A549 (cell line): ENCODE measurements around the gene SERPINE1. TPM values are rescaled to one million over a fixed set of nuclear protein-coding genes. Genes with fewer than 3 reads are reported as not detected.

Experiments used
- ATAC-seq, 2 experiments: fragments of 200-7000 bp in 1 of 2; fragments of >200 bp in 1 of 2; cut with Nextera tagmentation in 1 of 2; cut with Tn5 transposase in 1 of 2; 3 replicates each; pipeline versions ENCODE4 v1.8.0 to v1.9.1; 2018 to 2020; ENCODE audit warnings: mild to moderate bottlenecking in 1 of 2, moderate library complexity in 1 of 2
- CTCF ChIA-PET: fragments of 300-600 bp; sonication (Branson Sonifier 250); formaldehyde crosslinking; extraction: SDS; loops from one replicate; lab custom pipeline; 2021; ENCODE audit warnings: antibody characterized with exemption, inconsistent platforms; lab: Yijun Ruan, JAX
- POLR2A ChIA-PET: fragments of 350-600 bp; formaldehyde crosslinking; extraction: SDS; loops from one replicate; lab custom pipeline; 2021; ENCODE audit warnings: antibody characterized with exemption, inconsistent platforms; lab: Yijun Ruan, JAX
- DNase-seq, 2 experiments: peaks; one replicate each; pipeline versions ENCODE4 v3.0.0 to v3.0.0-alpha.2; 2011 to 2016; ENCODE audit warnings: low read depth in 1 of 2, low spot score in 1 of 2
- FAIRE-seq: peaks from 2 replicates; lab custom pipeline; 2011; peaks lifted over from hg19 to GRCh38; lab: Jason Lieb, UNC
- H3K27ac ChIP-seq, 2 experiments: fragments of >200 bp; sonication (Bioruptor Twin); formaldehyde crosslinking; 3 replicates each; pipeline ENCODE4 v1.5.1; 2016 to 2017
- H3K4me1 ChIP-seq: fragments of >200 bp; sonication (Bioruptor Twin); formaldehyde crosslinking; 3 replicates; pipeline ENCODE4 v1.6.1; 2016
- H3K4me2 ChIP-seq: fragments of >200 bp; sonication (Bioruptor Twin); formaldehyde crosslinking; 3 replicates; pipeline ENCODE4 v1.6.1; 2016
- H3K4me3 ChIP-seq: fragments of >200 bp; sonication (Bioruptor Twin); formaldehyde crosslinking; 3 replicates; pipeline ENCODE4 v1.5.1; 2016
- H3K9me3 ChIP-seq: fragments of >200 bp; sonication (Bioruptor Twin); formaldehyde crosslinking; 3 replicates; pipeline ENCODE4 v1.6.1; 2016
- ATOH8 ChIP-seq: fragments of 250-450 bp; sonication (Bioruptor Pico); IDR thresholded peaks from 2 replicates; pipeline ENCODE4 v1.5.0; 2020; ENCODE audit warnings: low read depth, mild to moderate bottlenecking, moderate library complexity
- BCL3 ChIP-seq: fragments of >200 bp; sonication (Bioruptor Twin); formaldehyde crosslinking; IDR thresholded peaks from 3 replicates; pipeline ENCODE4 v1.6.1; 2016
- BHLHE40 ChIP-seq: IDR thresholded peaks from 2 replicates; pipeline ENCODE4 v1.6.1; 2012; ENCODE audit warnings: low read depth, low read length, inconsistent platforms
- CBX8 ChIP-seq: fragments of 200-600 bp; sonication (generic); IDR thresholded peaks from 2 replicates; pipeline ENCODE4 v1.6.1; 2016
- CEBPB ChIP-seq, 2 experiments: fragments of >200 bp in 1 of 2; sonication (Bioruptor Twin) in 1 of 2; formaldehyde crosslinking in 1 of 2; IDR thresholded peaks; 2 replicates each; pipeline ENCODE4 v1.6.1; 2012 to 2016
- CHD2 ChIP-seq: fragments of 150-350 bp; IDR thresholded peaks from 2 replicates; pipeline ENCODE4 v1.6.1; 2014; ENCODE audit warnings: low read length; ENCODE audit not compliant: partially characterized antibody
- E2F6 ChIP-seq: IDR thresholded peaks from 2 replicates; pipeline ENCODE4 v1.6.1; 2012; ENCODE audit warnings: low read depth, borderline replicate concordance
- EHMT2 ChIP-seq: fragments of 200-600 bp; sonication (generic); IDR thresholded peaks from 2 replicates; pipeline ENCODE4 v1.6.1; 2016; ENCODE audit warnings: antibody characterized with exemption, low read depth, mild to moderate bottlenecking, moderate library complexity
- ESRRA ChIP-seq: fragments of 150-350 bp; IDR thresholded peaks from 2 replicates; pipeline ENCODE4 v1.6.1; 2014; ENCODE audit warnings: mild to moderate bottlenecking, low read length, borderline replicate concordance
- FOSB ChIP-seq: fragments of 250-450 bp; sonication (Bioruptor Pico); IDR thresholded peaks from 2 replicates; pipeline ENCODE4 v1.5.0; 2020; ENCODE audit warnings: mild to moderate bottlenecking, moderate library complexity
- FOSL2 ChIP-seq, 2 experiments: fragments of 450-650 bp in 1 of 2; fragments of >200 bp in 1 of 2; sonication (Bioruptor Twin) in 1 of 2; formaldehyde crosslinking; IDR thresholded peaks; 2 replicates each; pipeline versions ENCODE4 v1.5.0 to v1.6.1; 2016 to 2020; ENCODE audit warnings: mild to moderate bottlenecking in 1 of 2, moderate library complexity in 1 of 2
- HOXB13 ChIP-seq: fragments of 250-450 bp; sonication (Bioruptor Pico); IDR thresholded peaks from 2 replicates; pipeline ENCODE4 v1.5.0; 2020; ENCODE audit warnings: low read depth, mild to moderate bottlenecking, moderate library complexity
- KDM1A ChIP-seq: fragments of 200-600 bp; sonication (generic); IDR thresholded peaks from 2 replicates; pipeline ENCODE4 v1.6.1; 2016; ENCODE audit warnings: low read depth, mild to moderate bottlenecking
- KDM5A ChIP-seq: fragments of 200-600 bp; sonication (generic); IDR thresholded peaks from 2 replicates; pipeline ENCODE4 v1.6.1; 2016; ENCODE audit warnings: antibody characterized with exemption, mild to moderate bottlenecking
- MAFK ChIP-seq: fragments of 450-650 bp; IDR thresholded peaks from 2 replicates; pipeline ENCODE4 v1.6.1; 2014; ENCODE audit not compliant: partially characterized antibody
- MAX ChIP-seq: IDR thresholded peaks from 2 replicates; pipeline ENCODE4 v1.6.1; 2012
- MAZ ChIP-seq: fragments of 150-350 bp; IDR thresholded peaks from 2 replicates; pipeline ENCODE4 v1.6.1; 2014; ENCODE audit warnings: antibody characterized with exemption, low read depth, low read length, borderline replicate concordance
- MYC ChIP-seq: IDR thresholded peaks from 2 replicates; pipeline ENCODE4 v1.6.1; 2012; ENCODE audit warnings: mild to moderate bottlenecking, inconsistent platforms, low read length, improper control_type of control experiment, borderline replicate concordance
- NFE2L2 ChIP-seq: fragments of 150-350 bp; conservative IDR thresholded peaks from 2 replicates; pipeline ENCODE4 v1.6.1; 2014; ENCODE audit warnings: low read length
- NPAS2 ChIP-seq: fragments of 250-450 bp; sonication (Bioruptor Pico); IDR thresholded peaks from 2 replicates; pipeline ENCODE4 v1.8.0; 2022; ENCODE audit warnings: mild to moderate bottlenecking, moderate library complexity, borderline replicate concordance
- NR3C1 ChIP-seq: fragments of >200 bp; sonication (Bioruptor Twin); formaldehyde crosslinking; IDR thresholded peaks from 3 replicates; pipeline ENCODE4 v1.6.1; 2017
- PHF8 ChIP-seq: fragments of 200-600 bp; sonication (generic); IDR thresholded peaks from 2 replicates; pipeline ENCODE4 v1.6.1; 2016; ENCODE audit warnings: low read depth, mild to moderate bottlenecking, antibody characterized with exemption, moderate library complexity, borderline replicate concordance
- POLR2AphosphoS2 ChIP-seq: conservative IDR thresholded peaks from 2 replicates; pipeline ENCODE4 v1.6.1; 2012; ENCODE audit warnings: low read length, improper control_type of control experiment, inconsistent platforms
- RCOR1 ChIP-seq: fragments of 150-350 bp; IDR thresholded peaks from 2 replicates; pipeline ENCODE4 v1.6.1; 2014; ENCODE audit warnings: antibody characterized with exemption, low read length, low read depth
- RNF2 ChIP-seq: fragments of 200-600 bp; sonication (generic); IDR thresholded peaks from 2 replicates; pipeline ENCODE4 v1.6.1; 2016; ENCODE audit warnings: low read depth, mild to moderate bottlenecking, antibody characterized with exemption, moderate library complexity, borderline replicate concordance
- SMC3 ChIP-seq: fragments of >200 bp; sonication (Bioruptor Twin); formaldehyde crosslinking; IDR thresholded peaks from 3 replicates; pipeline ENCODE4 v1.6.1; 2018; ENCODE audit warnings: inconsistent platforms
- USF2 ChIP-seq: fragments of 450-650 bp; IDR thresholded peaks from 2 replicates; pipeline ENCODE4 v1.6.1; 2014; ENCODE audit warnings: antibody characterized with exemption
- ZC3H11A ChIP-seq: fragments of 450-650 bp; IDR thresholded peaks from 2 replicates; pipeline ENCODE4 v1.6.1; 2014; ENCODE audit warnings: antibody characterized with exemption, mild to moderate bottlenecking
- ZFP36 ChIP-seq: fragments of 450-650 bp; IDR thresholded peaks from 2 replicates; pipeline ENCODE4 v1.6.1; 2014; ENCODE audit warnings: borderline replicate concordance; ENCODE audit not compliant: partially characterized antibody
- ZSCAN20 ChIP-seq: fragments of 250-450 bp; sonication (Bioruptor Pico); IDR thresholded peaks from 2 replicates; pipeline ENCODE4 v1.8.0; 2022; ENCODE audit warnings: mild to moderate bottlenecking, moderate library complexity
- WGBS: methylation state at CpG from one replicate; pipeline ENCODE4 v1.1.6; 2017; ENCODE audit errors: missing lambda C conversion rate; 5-methylcytosine and 5-hydroxymethylcytosine counted together
- polyA minus RNA-seq: library from RNA; depleted of rRNA, polyadenylated mRNA; stranded (reverse); fragments of >200 nt; gene quantifications from 2 replicates; pipeline ENCODE4 v1.2.3, GENCODE V29; 2011; rRNA and poly(A)+ RNA removed
- polyA plus RNA-seq, 4 experiments: library from polyadenylated mRNA; depleted of rRNA in 3 of 4; stranded (reverse); fragments of >200 nt; fragmentation: RNase III in 1 of 4; extraction: RNeasy Plus Mini Kit Qiagen cat#74134 plus additional on column Dnase treatment in 1 of 4; gene quantifications; 2 replicates in 3 of 4; 3 replicates in 1 of 4; pipeline ENCODE4 v1.2.3, GENCODE V29; 2011 to 2017

Gene SERPINE1
- 300 and 355 TPM in 2 replicates for polyA plus RNA-seq (2011; rRNA removed)
- 315 and 419 TPM in 2 replicates for polyA plus RNA-seq (2012; cell fraction: cytosol; rRNA removed)
- 684 and 700 TPM in 2 replicates for polyA plus RNA-seq (2012; cell fraction: nucleus; rRNA removed)
- polyA plus RNA-seq (2017; fragmentation: RNase III; extraction: RNeasy Plus Mini Kit Qiagen cat#74134 plus additional on column Dnase treatment) = 286 to 399 TPM (median 346 TPM) in 3 replicates
- polyA minus RNA-seq = 377 and 382 TPM in 2 replicates

GRCh38 chr7:101126651-101127459 lies at the start of gene SERPINE1:
Gene SERPINE1, plus strand, starts transcription at chr7:101127104. Its CDS starts 1,290 bp downstream, at chr7:101128394.
- DNase-seq (peak; percentile 98), FAIRE-seq (peak; percentile 43), ATAC-seq (peak; percentile 73 to 78)
- POLR2A ChIA-PET = interaction anchor here (0.6 to 3.5 kb wide), 20 partner anchors 9 to 251 kb away, joined by 3 to 51 read pairs (median 4); partner anchors contain the start of genes SRRT, TRIM56, UFSP1 and VGF
- peaks cover 78% of the 10 kb centered on the region for H3K4me1 ChIP-seq
- H3K27ac ChIP-seq = peak within 1 kb of the TSS; percentile 94 to 95
- CTCF ChIA-PET = interaction anchor here (0.5 to 32.8 kb wide), 14 partner anchors 9 to 250 kb away, joined by 3 to 600 read pairs (median 5); no protein-coding TSS in a partner anchor
- H3K9me3 ChIP-seq = no peaks in the 10 kb centered on the region; the same call in 2 of the 3 replicates
- H3K4me2 ChIP-seq = peak within 1 kb of the TSS; percentile 94
- peak within 1 kb of the TSS; percentile 63 for H3K4me3 ChIP-seq
- under 1% methylated on average over 22 of the region's 22 CpGs for WGBS
- no peak for TF ChIP-seq EHMT2
- TF ChIP-seq ATOH8 (CRISPR knock-in tag) = peak; percentile 5; the same call in 1 of the 2 replicates
- no peak for TF ChIP-seq ZSCAN20
- no peak for TF ChIP-seq CHD2
- TF ChIP-seq BCL3 = peak; percentile 63
- 0 out of 2 replicates have a peak, but pooled peaks have one; percentile 32 for TF ChIP-seq FOSB (CRISPR knock-in tag)
- TF ChIP-seq NR3C1 = no peak
- TF ChIP-seq USF2 = no peak
- TF ChIP-seq NPAS2 (CRISPR knock-in tag) = no peak; the same call in 1 of the 2 replicates
- TF ChIP-seq E2F6 = no peak
- TF ChIP-seq MAZ = no peak
- no peak for TF ChIP-seq ZFP36
- no peak for TF ChIP-seq PHF8
- no peak; the same call in 1 of the 2 replicates for TF ChIP-seq MYC
- peak; percentile 63; the same call in 1 of the 2 replicates for TF ChIP-seq ESRRA
- no peak for TF ChIP-seq BHLHE40
- TF ChIP-seq MAX = peak; percentile 91; the same call in 1 of the 2 replicates
- no peak for TF ChIP-seq RCOR1
- no peak for TF ChIP-seq KDM1A
- TF ChIP-seq RNF2 = no peak
- TF ChIP-seq HOXB13 (CRISPR knock-in tag) = no peak; the same call in 1 of the 2 replicates
- TF ChIP-seq SMC3 = 0 out of 3 replicates have a peak, but pooled peaks have one; percentile 4
- TF ChIP-seq MAFK = peak; percentile 26
- no peak for TF ChIP-seq KDM5A
- no peak for TF ChIP-seq POLR2AphosphoS2
- TF ChIP-seq ZC3H11A = 0 out of 2 replicates have a peak, but pooled peaks have one; percentile 1
- peak; percentile 7; the same call in 1 of the 2 replicates for TF ChIP-seq FOSL2 (IDR thresholded peaks at IDR 0.05)
- peak; percentile 57 for TF ChIP-seq FOSL2 (CRISPR knock-in tag; IDR thresholded peaks at IDR 0.05)
- no peak for TF ChIP-seq CBX8
- peak in 1 of 2 experiments; percentile 65; a peak in 1 of 4 replicates for TF ChIP-seq CEBPB (IDR thresholded peaks at IDR 0.05)
- no peak for TF ChIP-seq NFE2L2
